Urinary bladder (tissue), 4 donors: ENCODE results near the gene PPP1R18. TPM values are rescaled to one million over a fixed set of nuclear protein-coding genes. Genes with fewer than 3 reads are reported as not detected.
"Not testable (repeated sequence)": the region's sequence is repeated elsewhere in the genome, so short reads cannot be mapped to it uniquely, and the experiment has no call there.

Experiments used
- DNase-seq: peaks from one replicate; pipeline ENCODE4 v3.0.0-alpha.2; 2015; ENCODE audit errors: extremely low spot score
- H3K27ac ChIP-seq: one replicate; pipeline ENCODE4 v1.5.1; 2013; ENCODE audit warnings: low read depth, mild to moderate bottlenecking, moderate library complexity
- H3K36me3 ChIP-seq: one replicate; pipeline ENCODE4 v1.6.1; 2013; ENCODE audit warnings: mild to moderate bottlenecking, moderate library complexity; ENCODE audit not compliant: insufficient read depth
- H3K4me1 ChIP-seq: one replicate; pipeline ENCODE4 v1.6.1; 2013; ENCODE audit warnings: mild to moderate bottlenecking, moderate library complexity; ENCODE audit not compliant: insufficient read depth
- H3K4me3 ChIP-seq: one replicate; pipeline ENCODE4 v1.5.1; 2013; ENCODE audit warnings: low read depth, low read length
- WGBS: extraction: QIAGEN DNeasy Blood & Tissue Kit; methylation state at CpG from one replicate; pipeline ENCODE4 v1.1.7; 2013; 5-methylcytosine and 5-hydroxymethylcytosine counted together
- polyA plus RNA-seq: library from polyadenylated mRNA; stranded (reverse); fragments of 200-250 nt; gene quantifications from one replicate; pipeline ENCODE4 v1.2.3, GENCODE V29; 2013
- total RNA-seq: library from RNA; depleted of rRNA; stranded (reverse); fragments of >200 nt; gene quantifications from one replicate; pipeline ENCODE4 v1.2.3, GENCODE V29; 2014
- donor health status: healthy with polysubstance abuse.
- donor health status: healthy.

The PPP1R18 gene
- total and polyA plus RNA-seq, 2 donors = 32.7 to 81.9 TPM

- peak; percentile 50 for DNase-seq
- no peaks in the 10 kb centered on the region for H3K4me1 ChIP-seq
- H3K36me3 ChIP-seq = no peaks in the 10 kb centered on the region
- H3K27ac ChIP-seq = no peak overlapping the region
- 9% methylated on average over 27 of the region's 27 CpGs for WGBS
- peak overlapping the region; percentile 7 for H3K4me3 ChIP-seq
Observed at GRCh38 chr6:30722280-30723112, 36.1 kb upstream of the PPP1R18 start.

- Histone ChIP-seq H3K27ac (peak overlapping the region; percentile 65), H3K4me3 (peak overlapping the region; percentile 95)
- H3K4me1 ChIP-seq, H3K36me3 ChIP-seq, DNase-seq: not testable (repeated sequence)
- WGBS = 5% methylated on average over 10 of the region's 10 CpGs
Observed at GRCh38 chr6:30722025-30722279, 35.5 kb upstream of the PPP1R18 start.

- under 1% methylated on average over 71 of the region's 71 CpGs for WGBS
Observed at GRCh38 chr6:30721198-30722024, 35.0 kb upstream of the PPP1R18 start.

DNA sequence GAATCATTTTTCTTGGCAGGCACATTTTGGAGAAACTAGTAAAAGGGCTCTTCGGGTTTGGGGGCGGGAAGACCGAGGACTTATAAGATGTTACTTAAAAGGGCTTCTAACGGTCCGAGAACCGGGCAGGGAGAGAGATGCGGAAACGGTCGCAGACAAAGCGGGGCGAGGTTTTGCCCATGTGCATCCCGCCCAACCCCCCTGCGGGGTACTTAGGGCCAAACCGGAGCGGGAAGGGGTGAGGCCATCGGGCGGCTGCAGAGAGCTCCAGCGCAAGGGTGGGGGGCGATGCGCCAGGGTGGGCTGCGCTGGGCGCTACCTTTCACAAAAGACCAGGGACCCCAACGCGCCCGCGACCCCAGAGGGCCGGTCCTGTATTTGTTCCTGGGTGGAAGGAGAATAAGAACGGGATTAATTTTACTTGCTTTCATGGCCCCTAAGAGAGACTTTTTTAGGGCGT is 34.3 kb upstream of the PPP1R18 start:
- H3K36me3 ChIP-seq = no peaks in the 10 kb centered on the region
- peak overlapping the region; percentile 90 for H3K27ac ChIP-seq
- no peak for DNase-seq
- H3K4me3 ChIP-seq = peak overlapping the region; percentile 95
- H3K4me1 ChIP-seq = no peaks in the 10 kb centered on the region
- under 1% methylated on average over 29 of the region's 29 CpGs for WGBS

More at GRCh38 chr6:30721198-30722024, 35.0 kb upstream of the PPP1R18 start:
- H3K36me3 ChIP-seq = no peaks in the 10 kb centered on the region
- no peaks in the 10 kb centered on the region for H3K4me1 ChIP-seq
- H3K27ac ChIP-seq = peak overlapping the region; percentile 90
- peak; percentile 83 for DNase-seq
- peak overlapping the region; percentile 95 for H3K4me3 ChIP-seq

DNA sequence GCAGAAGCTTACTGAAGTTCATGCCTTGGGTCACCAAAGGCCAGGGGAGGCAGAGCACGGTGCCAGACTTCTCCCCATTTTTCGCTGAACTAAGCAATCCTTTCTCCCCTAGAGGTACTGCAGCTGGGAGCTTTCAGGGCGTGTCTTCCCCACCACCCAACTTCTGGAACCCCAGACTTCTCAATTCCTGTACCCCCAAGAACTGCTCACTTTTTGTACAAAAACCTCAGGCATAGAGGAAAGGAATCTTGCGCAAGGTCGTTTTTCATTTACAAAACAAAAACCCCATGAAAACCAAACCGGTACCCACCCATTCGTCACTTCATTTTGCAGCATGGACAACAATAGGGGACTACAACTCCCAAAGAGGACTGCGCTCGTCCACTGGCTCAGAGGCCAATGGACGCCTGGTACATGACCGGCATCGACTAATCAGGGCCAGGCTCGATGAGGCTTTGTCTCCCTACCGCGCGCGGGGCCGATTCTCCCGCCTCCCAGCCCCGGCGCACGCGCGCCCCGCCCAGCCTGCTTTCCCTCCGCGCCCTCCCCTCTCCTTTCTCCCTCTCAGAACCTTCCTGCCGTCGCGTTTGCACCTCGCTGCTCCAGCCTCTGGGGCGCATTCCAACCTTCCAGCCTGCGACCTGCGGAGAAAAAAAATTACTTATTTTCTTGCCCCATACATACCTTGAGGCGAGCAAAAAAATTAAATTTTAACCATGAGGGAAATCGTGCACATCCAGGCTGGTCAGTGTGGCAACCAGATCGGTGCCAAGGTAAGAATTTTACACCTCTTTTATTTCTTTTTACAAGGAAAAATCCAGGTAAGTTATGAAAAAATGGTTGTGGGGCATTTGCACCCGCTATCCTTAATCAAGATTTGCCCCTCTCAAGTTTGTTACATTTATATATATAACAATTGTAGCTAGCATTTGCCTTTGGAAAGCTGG is 33.6 kb upstream of the PPP1R18 start, which contains the start of gene TUBB:
Gene TUBB, plus strand, starts transcription at position 562 of the 947 bp plus-strand sequence. Its CDS starts 155 bp downstream, at position 717.
- Histone ChIP-seq H3K36me3 (no peaks in the 10 kb centered on the region), H3K4me1 (no peaks in the 10 kb centered on the region), H3K27ac (peak within 1 kb of the TSS; percentile 90), H3K4me3 (peak within 1 kb of the TSS; percentile 95)
- DNase-seq = peak; percentile 97
- WGBS = under 1% methylated on average over 38 of the region's 38 CpGs

GRCh38 chr6:30719356-30719755 is 32.9 kb upstream of the PPP1R18 start:
- Histone ChIP-seq H3K36me3 (no peaks in the 10 kb centered on the region), H3K27ac (peak overlapping the region; percentile 64), H3K4me3 (peak overlapping the region; percentile 10), H3K4me1 (no peaks in the 10 kb centered on the region)
- 22% methylated on average over 8 of the region's 8 CpGs for WGBS
- no peak for DNase-seq

DNA sequence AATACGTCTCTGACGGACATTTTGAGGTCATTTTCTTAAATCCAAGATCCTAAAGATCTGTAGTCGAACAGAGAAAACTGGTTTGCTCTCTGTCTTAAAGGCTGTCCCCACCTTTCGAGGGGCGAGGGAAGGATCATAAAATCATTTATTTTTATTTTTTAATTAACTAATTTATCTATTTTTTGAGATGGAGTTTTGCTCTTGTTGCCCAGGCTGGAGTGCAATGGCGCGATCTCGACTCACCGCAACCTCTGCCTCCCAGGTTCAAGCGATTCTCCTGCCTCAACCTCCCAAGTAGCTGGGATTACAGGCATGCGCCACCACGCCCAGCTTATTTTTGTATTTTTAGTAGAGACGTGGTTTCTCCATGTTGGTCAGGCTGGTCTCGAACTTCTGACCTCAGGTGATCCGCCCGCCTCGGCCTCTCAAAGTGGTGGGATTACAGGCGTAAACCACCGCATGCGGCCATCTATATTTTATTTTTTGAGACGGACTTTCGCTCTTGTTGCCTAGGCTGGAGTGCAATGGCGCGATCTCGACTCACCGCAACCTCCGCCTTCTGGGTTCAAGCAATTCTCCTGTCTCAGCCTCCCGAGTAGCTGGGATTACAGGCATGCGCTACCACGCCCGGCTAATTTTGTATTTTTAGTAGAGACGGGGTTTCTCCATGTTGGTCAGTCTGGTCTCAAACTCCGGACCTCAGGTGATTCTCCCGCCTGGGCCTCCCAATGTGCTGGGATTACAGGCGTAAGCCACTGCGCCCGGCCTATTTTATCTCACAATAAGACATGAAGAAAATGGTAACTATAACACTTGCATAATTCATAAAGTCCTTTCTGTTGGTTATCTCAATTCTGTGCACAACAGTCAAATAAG is 31.6 kb upstream of the PPP1R18 start:
- H3K36me3 ChIP-seq, DNase-seq, H3K4me1 ChIP-seq: not testable (repeated sequence)
- Histone ChIP-seq H3K4me3 (peak overlapping the region; percentile 14), H3K27ac (peak overlapping the region; percentile 78)
- WGBS = 75% methylated on average over 37 of the region's 37 CpGs

- Histone ChIP-seq H3K27ac (peak within 1 kb of the TSS; percentile 83), H3K4me1 (no peaks in the 10 kb centered on the region), H3K36me3 (no peaks in the 10 kb centered on the region), H3K4me3 (peak within 1 kb of the TSS; percentile 43)
- peak; percentile 98 for DNase-seq
- under 1% methylated on average over 48 of the region's 48 CpGs for WGBS
Observed at GRCh38 chr6:30717129-30717844, 30.8 kb upstream of the PPP1R18 start, which contains the start of gene MDC1. TSS of gene MDC1 (minus strand) at chr6:30717281. CDS start at chr6:30715175, 2,106 bp downstream.

DNA sequence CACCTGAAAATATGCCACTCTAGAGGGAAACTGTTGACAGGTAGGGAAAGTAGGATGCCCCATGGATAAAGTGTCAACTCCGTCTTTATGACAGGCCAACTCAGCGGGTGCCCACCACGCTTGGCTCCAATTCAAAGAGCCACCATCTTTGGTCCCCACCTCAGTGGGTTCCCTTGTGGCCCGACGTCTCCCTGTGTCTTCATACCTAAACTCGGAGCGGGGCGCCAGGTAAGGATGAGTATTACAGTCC is 30.4 kb upstream of the PPP1R18 start:
- H3K4me3 ChIP-seq = peak overlapping the region; percentile 43
- H3K27ac ChIP-seq = peak overlapping the region; percentile 83
- 2% methylated on average over 8 of the region's 8 CpGs for WGBS
- DNase-seq = no peak
- H3K4me1 ChIP-seq = no peaks in the 10 kb centered on the region
- peaks cover under 1% of the 10 kb centered on the region for H3K36me3 ChIP-seq

DNA sequence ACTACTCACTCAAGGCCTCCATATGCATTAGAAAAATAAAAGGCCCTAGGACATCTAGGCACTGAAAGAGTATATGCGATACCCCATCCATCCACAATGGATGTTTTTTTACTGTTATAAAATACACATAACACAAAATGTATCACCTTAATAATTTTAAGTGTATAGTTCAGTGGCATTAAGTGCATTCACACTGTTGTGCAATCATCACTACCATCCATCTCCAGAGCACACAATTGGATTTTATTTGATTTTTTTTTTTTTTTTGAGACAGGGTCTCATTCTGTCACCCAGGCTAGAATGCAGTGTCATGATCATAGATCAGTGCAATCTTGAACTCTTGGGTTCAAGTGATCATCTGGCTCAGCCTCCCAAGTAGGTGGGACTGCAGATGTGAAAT is 27.8 kb upstream of the PPP1R18 start:
- WGBS = 96% methylated on average over 1 of the region's 1 CpG
- no peaks in the 10 kb centered on the region for H3K4me1 ChIP-seq
- H3K27ac ChIP-seq = no peak overlapping the region
- no peak overlapping the region for H3K4me3 ChIP-seq
- DNase-seq = no peak
- peaks cover 2% of the 10 kb centered on the region for H3K36me3 ChIP-seq

DNA sequence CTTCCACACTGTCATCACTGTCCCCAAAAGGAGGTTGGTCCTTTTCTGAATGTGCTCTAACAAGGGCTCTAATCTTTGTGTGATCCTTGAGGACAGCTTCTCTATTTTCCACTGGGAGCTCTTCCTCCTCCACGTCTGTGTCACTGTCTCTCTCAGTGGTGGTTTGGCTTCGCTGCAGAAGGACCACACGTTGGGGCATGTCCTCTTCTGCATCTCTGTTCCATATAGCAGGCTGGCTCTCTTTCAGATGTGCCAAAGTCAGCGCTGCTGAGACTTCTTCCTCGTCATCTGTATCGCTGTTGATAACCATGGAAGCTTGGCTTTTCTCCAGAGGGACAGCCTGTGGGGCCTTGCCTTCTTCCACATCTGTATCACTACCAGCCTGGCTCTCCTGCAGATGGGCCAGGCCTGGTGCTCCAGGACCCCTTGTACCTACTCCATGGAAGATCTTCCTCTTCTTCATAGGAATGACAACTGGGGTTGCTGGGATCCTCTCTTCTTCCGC is 26.0 kb upstream of the PPP1R18 start:
- 81% methylated on average over 7 of the region's 7 CpGs for WGBS
- H3K27ac ChIP-seq = no peak overlapping the region
- H3K4me1 ChIP-seq = no peaks in the 10 kb centered on the region
- H3K36me3 ChIP-seq = peaks cover 2% of the 10 kb centered on the region
- DNase-seq = no peak
- H3K4me3 ChIP-seq = no peak overlapping the region
